GM19395 (cell line): ENCODE data around the gene GCNT3.
"Not testable (repeated sequence)": the region's sequence is repeated elsewhere in the genome, so short reads cannot be mapped to it uniquely, and the experiment has no call there.

ENCODE experiments used
- ATAC-seq: cut with Tn5 transposase; IDR thresholded peaks from one replicate; pipeline ENCODE4 v1.9.1; 2021; ENCODE audit warnings: mild to moderate bottlenecking, moderate library complexity; ENCODE audit not compliant: unreplicated experiment

The GCNT3 gene

DNA sequence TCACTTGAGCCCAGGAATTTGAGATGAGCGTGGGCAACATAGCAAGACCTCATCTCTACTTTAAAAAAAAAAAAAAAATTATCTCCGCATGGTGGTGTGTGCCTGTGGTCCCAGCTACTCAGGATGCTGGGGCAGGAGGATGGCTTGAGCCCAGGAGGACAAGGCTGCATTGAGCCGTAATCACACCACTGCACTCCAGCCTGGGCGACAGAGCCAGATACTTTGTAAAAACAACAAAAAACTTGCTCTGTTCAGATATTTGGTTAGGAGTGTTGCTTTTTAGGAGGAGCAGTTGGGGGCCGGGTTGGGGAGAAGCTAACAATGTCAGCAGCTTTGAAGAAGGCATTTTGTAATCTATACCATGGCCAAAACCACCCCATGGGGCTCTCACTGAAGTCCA is 4.1 kb downstream of the GCNT3 start:
- ATAC-seq, result no peak

- ATAC-seq, result no peak
Observed at GRCh38 chr15:59616379-59616778, 4.8 kb downstream of the GCNT3 start.

GRCh38 chr15:59618406-59618805 is 6.8 kb downstream of the GCNT3 start:
- ATAC-seq, result no peak

GRCh38 chr15:59622289-59622688 is 10.7 kb downstream of the GCNT3 start:
- ATAC-seq, result peak; percentile 73

DNA sequence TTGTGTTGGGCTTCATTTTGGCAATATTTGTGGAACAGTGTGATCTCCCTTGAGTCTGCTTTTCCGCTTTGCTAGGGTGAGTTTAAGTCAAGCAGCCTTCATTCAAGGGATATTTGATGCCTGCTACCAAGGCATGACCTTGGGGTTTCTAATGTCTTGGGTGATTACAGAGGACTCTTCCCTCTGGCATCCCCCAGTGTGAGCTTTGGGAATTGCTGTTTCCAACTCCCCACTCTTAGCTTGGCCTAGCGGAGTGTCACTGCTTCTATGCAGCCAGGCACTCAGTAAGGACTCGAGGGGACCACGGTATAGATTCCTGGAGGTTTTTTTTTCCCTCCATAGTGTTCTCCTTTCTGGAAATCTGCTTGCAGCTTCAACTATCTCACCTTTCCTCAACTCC is 21.1 kb downstream of the GCNT3 start:
- ATAC-seq, result no peak

- ATAC-seq, result no peak
Observed at GRCh38 chr15:59636184-59636583, 24.6 kb downstream of the GCNT3 start.

DNA sequence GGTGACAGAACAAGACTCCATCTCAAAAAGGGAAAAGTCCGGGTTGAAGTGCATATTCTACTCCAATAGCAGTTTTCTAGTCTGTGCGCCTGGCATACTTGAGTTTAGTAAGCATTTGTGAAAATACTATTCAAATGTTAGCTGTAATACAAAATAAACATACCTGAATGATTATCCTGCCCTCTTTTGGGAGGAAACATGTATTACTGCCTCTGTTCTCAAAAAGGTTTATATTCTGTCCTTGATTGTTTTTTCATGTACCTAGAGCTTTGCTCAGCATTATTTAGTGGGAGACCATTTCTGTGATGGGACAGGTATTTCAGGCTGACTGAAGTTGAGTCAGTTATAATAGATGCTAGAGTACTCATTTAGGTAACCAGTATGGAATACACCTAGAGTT is 25.9 kb downstream of the GCNT3 start:
- not testable (repeated sequence) for ATAC-seq

DNA sequence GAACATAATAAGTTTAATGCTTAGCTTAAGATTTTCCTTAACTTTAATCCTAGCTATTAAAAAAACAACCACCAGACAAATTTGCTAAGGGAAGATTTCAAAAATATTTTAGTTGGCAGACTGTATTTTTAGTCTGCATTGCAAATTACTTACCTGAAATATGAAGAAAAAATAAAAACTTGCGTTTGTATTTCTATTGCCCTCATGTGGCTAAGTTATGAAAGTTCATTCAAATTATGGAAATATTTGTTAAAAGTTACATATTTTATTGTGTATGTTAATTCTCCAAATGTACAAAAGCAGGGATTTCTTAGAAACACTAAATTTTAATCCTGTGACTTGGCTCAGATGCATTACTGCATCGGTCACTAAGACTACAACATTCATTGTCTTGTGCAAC is 30.8 kb downstream of the GCNT3 start:
- no peak for ATAC-seq

- no peak for ATAC-seq
Observed at GRCh38 chr15:59644756-59645155, 33.2 kb downstream of the GCNT3 start.

DNA sequence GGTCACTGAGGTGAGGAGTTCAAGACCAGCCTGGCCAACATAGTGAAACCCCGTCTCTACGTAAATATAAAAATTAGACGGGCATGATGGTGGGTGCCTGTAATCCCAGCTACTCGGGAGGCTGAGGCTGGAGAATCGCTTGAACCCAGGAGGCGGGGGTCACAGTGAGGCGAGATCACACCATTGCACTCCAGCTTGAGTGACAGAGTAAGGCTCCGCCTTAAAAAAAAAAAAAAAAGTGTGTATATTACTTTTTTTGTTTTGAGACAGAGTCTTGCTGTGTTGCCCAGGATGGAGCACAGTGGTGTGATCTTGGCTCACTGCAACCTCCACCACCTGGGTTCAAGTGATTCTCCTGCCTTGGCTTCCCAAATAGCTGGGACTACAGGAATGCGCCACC is 34.2 kb downstream of the GCNT3 start:
- not testable (repeated sequence) for ATAC-seq

GRCh38 chr15:59646277-59646676 is 34.7 kb downstream of the GCNT3 start:
- no peak for ATAC-seq

GRCh38 chr15:59647085-59647484 is 35.5 kb downstream of the GCNT3 start:
- no peak for ATAC-seq

DNA sequence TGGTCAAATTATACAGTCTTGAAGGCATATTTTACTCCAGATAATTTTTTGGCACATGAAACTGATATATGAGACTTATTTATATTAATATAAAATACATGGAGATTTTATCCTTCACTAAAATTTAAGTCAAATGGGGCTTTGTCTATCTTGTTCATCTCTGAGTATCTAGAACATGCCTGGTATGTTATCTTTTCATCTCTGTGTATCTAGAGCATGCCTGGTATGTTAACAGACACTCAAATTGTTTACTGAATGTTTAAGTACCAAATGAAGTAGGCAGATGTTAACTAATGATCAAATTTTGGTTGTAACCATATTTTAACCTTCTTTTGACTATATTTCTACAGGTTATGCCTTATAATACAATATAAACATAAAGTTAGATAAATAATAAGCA is 38.0 kb downstream of the GCNT3 start:
- no peak for ATAC-seq

DNA sequence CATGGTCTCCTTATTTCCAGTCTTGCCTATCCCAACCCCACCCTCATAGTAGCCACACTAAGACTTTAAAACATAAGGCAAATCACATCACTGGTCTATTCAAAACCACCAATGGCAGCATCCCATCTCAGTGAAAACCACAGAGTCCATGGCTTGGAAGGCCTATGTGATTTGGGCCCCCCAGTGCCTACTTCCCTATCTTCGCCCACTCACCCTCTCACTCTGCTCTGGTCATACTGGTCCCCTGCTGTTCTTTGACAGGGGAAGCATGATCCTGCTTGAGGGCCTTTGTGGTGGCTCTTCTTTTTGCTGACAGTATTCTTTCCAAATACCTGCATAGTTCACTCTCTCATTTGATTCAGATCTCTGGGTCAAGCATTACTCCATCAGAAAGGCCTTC is 42.5 kb downstream of the GCNT3 start:
- no peak for ATAC-seq

DNA sequence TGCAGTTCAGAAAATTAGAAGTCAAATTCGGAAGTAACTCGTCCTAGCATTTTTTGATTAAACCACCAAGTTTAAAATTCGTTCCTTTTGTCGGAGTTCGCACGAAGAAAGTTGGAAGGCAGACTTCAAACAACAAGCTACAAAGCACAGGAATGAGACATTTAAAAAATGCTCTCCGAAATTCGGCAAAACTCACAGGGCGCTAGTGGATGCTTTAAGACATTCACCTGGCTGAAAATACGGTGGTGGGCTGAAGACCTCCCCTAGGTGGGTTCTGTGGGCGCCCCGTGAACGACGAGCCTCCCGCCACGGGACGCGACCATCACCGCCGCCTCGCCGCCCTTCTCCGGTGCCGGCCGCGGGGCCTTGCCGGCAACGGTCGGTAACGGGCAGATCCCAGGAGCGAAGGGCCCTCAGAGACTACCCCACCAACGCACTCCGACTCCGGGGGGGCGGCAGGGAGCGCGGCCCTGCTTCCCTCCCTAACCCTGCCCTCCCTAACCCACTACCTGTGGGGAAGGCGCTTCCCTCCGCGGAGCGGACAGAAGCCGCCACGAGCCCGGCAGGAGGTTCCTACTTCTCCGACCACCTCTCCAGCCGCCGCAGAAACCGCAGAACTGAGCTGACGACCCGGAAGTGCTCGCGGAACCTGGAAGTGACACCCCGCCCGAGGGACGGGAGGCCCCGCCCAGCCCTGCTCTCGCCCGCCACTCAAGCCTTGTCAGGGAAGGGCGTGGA is 45.5 kb downstream of the GCNT3 start, which contains the start of gene GTF2A2:
TSS of gene GTF2A2 (minus strand) at position 619 of the 738 bp plus-strand sequence. CDS start 5,238 bp downstream, outside the sequence.
- peak; percentile 99 for ATAC-seq

GRCh38 chr15:59657635-59658125 is 46.1 kb downstream of the GCNT3 start:
- peak; percentile 6 for ATAC-seq

GRCh38 chr15:59659366-59659765 is 47.8 kb downstream of the GCNT3 start:
- no peak for ATAC-seq

DNA sequence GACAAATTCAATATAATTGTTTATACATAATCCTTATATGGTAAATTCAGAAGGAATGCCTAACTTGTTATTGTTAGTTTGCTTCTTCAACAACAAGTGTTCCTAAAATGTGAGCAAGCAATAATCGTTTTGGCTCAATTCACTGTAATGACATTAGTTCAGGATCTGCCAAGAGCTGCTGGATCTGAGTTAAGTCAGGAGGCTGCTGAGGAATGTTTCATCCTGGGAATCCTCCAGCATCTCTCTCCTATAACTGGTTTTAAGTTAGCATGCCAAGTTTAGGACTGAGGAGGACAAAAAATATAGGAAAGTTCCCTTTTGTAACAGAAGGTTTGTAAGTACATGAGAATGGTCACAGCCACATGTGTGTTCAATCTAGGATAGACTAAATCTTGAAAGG is 50.7 kb downstream of the GCNT3 start:
- ATAC-seq, result no peak

GRCh38 chr15:59668556-59668955 is 57.0 kb downstream of the GCNT3 start:
- ATAC-seq, result no peak
